Stimulated activated CD8-positive, alpha-beta memory T cell treated with anti-CD3 and anti-CD28 coated beads, Interleukin-7, amount 100 ng/mL, for 1 hour (primary cell): ENCODE measurements around the gene CA12.

Source experiments
- DNase-seq, 2 donors: peaks; one replicate each; pipeline ENCODE4 v3.0.0-alpha.2; 2020; ENCODE audit warnings: low read depth in 2 of 2

Gene CA12

DNA sequence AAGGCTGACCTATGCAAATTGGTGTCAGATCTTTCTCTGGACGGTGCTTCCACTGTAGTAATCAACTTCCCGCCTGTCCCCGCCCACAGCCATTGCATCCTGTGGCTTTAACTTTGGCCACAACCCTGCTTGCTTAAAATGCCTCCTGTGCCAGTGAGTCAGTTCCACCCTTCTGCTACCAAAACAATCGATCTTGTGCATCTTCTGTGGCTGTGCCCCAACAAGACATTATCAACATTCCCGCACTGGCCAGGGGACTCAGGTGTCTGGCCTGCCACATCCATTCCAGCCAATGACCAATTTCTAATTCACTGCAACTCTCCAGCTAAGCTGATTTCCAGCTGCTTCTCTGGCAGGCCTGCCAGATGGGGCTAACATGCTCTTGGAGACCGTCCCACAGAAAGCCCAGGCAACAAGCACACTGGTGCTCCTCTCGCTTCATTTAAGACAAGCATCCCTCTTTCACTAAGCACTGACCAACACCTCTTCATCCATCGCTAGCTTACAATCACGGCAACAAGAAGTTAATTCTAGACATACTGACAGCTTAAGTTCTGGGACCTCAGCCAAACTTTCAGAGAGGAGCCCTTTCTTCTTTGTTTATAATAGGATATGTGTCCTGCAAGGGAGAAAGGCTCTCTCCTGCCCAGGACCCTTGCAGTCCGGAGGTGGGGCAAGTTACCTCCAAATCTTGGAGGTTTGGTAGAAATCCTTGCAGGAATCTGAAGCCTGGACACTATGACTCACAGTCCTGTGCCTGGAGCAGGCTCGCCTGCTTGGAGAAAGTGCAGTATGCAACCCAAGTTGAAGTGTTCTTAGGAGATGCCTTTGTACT is 6.7 kb downstream of the CA12 start:
- DNase-seq = no peak

DNA sequence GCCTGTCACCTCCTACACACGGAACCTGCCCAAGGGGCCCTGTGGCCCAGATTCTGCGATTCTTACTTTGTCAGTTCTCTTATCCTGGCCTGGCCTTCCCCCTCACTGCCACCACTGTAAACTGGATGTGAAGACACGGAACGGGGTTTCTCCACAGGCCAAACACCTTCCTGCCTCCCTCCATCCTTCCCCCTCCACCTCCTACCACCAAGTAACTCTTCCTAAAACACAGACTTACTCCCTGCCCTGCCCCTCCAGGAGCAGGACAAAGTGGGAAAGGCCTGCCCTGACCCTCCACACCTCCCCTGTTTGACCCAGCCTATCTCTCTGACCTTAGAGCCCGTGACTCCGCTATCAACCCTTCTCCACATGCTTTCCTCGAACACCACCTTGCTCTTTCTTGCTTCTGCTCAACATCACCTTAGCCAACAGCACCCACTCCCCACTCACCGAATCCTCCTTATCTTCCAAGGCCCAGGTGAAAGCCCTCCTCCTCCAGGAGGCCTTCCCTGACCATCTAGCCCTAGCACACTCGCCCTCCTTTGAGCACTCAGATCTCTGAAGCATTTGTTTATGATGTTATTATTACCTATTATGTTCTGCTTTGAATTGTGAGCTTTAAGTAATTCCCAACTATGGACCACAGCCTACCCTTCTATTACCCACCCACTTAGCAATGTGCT is 7.6 kb downstream of the CA12 start:
- no peak for DNase-seq

DNA sequence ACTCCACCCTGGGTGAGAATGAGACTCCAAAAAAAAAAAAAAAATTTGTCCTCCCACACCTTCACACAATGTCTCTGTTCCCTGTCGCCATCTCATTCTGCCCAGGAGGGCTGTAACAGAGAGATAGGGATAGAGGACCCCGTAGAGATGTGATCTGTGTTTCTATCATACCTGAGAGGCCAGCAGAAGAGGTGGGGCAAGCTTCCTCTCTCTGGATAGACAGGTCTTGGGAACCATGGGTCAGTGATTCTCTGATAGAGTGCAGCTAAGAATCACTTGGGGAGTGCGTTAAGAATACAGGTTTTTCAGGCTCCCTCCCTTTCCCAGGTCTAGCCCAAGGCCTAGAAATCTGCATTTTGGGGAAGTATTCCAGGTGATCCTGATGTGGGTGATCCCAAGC is 8.3 kb downstream of the CA12 start:
- DNase-seq = no peak

DNA sequence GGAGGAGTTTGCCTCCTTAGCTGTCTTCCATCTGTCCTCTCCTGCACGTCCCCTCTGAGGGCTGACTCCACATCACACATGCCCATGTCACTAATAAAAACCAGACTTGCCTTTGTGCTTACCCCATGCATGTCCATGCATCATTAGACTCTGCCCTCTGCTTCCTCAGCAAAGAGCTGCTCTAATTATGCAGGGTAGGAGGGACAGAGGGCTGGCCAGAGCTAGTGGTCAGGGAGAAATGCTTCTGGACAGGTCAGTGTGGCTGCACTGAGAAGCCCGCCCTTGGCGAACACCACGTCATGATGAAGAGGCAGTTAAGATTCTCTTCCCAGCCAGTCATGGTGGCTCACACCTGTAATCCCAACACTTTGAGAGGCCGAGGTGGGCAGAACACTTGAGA is 8.9 kb downstream of the CA12 start:
- DNase-seq = no peak

DNA sequence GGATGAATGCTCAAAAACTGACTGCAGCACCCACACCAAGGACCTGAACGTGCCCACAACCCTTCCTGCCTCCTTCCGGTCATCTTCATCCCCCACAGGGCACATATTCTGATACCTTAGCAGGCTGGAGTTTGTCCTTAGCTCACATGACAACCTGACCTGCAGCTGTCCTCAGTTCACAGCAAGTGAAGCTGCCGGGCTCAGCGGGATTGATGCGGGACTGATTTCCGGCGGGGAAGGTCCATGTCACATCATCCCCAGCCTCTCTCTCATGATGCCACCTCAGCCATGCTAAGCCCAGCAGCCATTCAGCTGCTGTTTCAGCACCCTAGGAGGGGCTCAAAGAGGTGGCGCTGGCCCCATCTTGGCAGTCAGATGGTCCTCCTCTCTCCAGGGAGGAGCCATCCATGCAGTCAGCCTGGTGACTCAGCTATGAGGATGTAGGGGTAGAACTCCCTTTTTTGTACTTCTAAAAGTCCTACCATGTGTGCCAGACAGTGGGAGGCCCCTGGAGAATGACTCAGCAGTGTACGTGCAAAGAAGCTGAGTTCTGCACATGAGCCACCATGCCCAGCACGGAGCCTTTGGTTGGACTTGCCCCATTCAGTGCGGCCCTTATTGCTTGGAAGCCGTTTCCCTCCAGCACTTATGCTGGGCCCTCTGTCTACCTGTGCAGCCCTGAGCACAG is 9.5 kb downstream of the CA12 start:
- DNase-seq = no peak

DNA sequence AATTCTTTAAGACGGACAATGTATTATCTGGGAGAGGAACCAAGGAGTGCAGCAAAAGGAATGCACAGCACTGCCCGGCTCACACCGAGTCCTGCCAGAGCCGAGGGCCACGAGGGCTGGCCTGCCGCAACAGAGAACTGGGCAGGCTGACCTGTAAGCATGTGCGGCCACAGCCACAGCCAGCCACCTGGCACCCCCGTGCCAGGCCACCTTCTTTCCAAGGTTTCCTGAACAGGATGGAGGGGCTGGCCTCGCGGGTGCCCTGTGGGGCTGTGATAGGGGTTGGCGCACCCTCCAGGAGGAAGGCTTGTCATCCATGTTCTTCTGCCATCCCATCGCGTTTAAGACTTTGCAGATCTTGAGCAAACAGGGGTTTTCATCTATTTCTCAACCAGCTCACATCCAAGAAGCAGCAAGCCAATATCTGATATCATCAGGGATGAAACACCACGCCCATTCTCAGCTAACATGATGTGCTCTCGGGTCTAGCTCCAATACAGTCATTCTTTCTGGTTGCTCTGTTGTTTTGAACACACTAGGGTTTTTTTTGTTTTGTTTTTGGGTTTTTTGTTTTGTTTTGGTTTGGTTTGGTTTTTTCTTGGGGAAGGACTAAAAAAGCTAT is 10.2 kb downstream of the CA12 start:
- DNase-seq = no peak

DNA sequence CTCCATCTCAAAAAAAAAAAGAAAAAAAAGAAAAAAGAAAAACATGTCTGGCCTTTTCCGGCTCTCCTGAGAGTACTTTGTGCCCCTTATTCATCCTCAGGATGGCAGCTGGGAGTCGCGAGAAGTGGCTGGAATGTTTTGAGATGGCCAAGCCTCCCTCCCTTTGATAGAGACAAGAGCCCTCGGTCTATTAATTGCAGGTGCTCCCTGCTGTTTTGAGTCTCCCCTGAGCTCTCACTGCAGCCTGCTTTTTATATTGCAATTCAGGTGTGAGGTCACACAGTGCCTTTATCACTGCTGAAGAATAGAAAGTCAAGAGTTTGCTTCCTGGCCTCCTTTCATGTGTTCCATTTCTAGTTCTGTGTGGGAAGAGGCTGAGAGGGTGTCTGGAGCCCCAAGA is 10.9 kb downstream of the CA12 start:
- DNase-seq = no peak

DNA sequence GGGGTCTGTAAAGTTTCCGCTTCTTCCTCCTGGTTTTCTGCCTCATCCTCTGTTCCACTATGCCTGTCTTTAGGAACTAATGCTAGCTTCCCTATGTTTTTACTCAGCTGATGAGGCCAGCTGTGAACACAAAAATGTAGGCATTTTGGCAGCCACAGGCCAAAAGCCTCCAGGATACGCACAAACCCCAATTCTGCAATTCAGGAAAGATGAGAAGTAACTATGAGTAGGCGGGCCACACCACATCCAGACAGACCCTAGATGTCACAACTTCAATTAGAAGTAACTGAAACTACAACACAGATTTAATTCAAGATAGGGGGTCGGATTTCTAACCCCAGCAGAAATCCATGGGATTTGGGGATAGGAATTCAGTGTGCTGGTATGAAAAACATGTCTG is 11.9 kb downstream of the CA12 start:
- no peak for DNase-seq

DNA sequence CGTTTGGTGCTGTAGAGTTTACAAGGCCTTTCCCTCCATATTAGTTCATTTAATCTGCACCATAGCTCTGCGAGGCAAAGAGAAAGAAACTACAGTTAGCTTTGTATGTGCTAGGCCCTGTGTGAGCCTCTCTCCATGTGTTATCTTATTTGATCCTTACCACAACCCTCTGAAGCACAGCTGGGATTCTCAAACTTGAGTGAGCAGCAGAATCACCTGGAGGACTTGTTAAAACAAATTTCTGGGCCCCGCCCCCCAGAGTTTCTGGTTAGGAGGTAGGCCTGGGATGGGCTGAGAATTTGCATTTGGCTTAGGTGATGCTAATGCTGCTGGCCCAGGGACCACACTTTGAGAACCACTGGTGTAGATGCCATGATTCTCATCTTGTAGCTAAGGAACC is 12.3 kb downstream of the CA12 start:
- DNase-seq = no peak

DNA sequence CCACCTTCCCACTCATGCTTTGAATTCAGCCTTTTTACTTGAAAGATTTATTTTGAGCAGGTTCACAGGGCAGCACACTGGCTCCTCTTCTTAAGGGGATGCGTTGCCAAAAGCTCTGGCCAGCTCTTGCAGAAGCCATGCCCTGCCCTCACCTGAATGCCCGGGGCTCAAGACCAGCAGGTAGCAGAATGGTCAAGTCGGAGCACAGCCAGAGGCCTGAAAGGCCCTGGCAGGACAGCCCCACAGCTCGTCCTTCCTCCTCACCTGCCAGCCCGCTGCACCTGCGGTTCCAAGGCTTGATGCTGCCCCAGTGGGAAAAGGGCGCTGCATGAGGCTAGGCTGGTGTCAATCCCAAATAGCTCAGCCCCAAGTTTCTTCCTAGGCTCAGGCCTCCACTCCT is 13.1 kb downstream of the CA12 start:
- no peak for DNase-seq

DNA sequence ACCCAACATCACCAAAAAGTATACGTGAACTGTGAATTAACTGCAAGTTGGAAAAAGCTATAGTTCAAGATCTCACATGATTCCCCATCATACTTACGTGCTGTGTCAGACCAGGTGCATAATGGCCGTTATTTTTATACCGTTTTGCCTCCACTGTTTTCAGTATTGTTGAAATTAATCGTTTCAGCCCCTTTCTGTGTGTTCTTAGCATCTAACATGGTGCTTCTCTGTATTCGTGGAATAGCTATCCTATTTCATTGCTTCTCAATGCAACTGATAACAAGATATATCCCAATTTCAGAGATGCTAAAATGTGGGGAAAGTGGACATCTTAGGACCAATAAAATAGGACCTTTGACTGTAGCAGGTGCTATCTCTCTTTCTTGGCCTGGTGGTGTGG is 13.7 kb downstream of the CA12 start:
- no peak for DNase-seq

DNA sequence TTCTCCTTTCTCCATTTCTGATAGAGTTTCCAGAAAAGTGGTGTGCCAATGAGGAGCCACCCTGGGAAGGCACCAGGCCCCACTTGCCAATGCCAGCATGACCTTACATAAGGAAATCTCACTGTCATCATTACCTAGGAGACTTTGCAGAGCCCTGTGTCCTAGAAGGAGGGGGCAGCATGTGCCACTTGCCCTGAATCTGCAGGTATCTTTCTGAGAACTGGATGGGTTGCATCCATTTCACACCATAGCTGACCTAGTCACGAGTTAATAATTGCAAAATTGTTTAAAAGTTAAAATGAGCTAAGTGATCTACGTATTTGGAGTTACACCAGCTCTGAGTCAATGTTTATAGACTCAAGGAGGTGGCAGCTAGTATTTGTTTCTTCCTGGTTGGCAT is 14.3 kb downstream of the CA12 start:
- no peak for DNase-seq

DNA sequence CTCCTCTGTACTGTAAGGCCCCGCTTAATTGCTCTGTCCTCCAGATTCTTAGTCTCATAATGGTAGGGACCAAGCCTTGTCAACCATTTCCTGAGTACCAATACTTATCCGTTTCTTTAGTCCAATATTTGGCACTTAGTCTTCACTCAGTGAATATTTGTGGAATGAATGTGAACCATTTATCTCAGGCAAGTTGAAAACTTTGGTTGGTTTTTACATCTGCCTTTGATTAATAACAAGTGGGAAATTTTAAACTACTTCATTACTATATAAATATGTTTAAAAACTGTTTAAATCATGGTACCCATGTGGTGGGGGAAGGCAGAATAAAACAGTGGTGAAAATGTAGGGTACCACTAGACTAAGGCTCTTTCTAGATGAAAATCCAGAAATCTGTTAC is 15.2 kb downstream of the CA12 start:
- DNase-seq = no peak

DNA sequence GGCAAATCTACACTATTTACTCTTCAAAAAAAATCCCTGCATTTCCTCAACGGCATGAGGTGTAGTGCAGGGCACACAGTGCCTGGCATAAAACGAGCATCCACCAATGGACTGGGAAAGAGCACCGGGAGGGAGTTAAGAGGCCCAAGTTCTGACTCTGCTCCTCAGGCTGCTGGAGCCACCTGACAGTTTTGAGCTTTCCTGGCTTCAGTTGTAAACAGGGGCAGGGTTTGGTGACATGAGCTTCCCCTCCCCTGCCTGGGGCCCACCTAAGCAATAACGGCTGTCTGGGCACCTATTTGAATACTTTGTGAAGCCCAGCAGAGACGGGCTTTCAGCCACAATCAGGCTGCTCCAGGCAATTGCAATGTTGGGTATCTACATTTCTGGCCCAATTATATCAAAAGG is 16.4 kb downstream of the CA12 start:
- no peak for DNase-seq

DNA sequence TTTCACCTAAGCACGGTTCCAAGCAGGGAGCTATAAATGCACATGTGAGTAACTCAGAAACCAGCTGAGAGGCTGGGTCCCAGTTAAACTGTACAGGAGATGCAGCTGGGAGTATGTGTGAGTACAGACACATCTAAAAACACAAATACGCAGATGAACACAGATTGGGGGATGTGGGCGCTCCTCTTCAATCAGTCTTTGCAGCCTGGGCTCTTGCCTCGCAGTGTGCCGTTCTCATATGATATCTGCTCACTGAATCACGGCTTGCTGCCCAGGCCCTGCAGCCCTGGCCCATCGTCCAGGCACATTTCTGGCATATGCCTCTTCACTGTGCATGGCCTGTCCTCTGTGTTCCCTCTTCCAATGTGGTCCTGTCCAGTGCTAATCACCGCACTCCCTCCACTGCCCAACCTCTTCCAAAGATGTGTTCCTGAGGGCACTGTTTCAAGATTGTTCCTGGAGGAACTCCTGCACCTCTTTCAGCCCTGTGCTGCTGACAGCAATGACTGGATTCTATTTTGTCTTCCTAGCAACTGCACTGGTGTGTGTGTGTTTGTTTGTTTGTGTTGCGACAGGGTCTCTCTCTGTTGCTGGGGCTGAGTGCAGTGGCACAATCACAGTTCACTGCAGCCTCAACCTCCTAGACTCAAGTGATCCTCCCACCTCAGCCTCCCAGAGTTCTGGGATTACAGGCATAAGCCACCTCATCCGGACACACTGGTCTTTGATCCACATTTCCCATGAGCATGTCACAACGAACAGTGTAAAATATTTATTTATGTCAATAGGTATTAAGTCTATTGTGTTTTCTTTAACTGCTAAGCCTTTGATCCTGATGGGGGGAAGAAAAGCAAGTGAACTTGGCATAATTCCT is 17.0 kb downstream of the CA12 start:
- DNase-seq = no peak

DNA sequence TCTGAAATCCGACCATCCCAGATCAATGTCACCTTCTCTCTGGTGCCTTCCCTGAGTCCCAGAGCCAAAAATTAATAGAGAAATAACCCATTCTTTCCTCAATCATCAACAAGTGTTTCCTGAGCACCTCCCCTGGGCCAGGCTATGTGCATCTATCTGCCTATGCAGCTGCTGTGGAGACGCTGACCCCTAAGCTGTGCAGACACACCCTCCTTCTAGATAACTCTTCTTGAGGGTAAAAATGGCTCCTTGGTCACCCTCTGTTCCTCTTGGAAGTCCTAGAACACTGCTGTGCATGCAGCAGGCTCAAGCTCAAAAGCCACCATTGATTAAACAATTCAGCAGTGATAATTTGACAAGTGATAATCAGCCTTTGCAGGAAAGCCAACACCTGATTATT is 18.4 kb downstream of the CA12 start:
- DNase-seq = no peak

DNA sequence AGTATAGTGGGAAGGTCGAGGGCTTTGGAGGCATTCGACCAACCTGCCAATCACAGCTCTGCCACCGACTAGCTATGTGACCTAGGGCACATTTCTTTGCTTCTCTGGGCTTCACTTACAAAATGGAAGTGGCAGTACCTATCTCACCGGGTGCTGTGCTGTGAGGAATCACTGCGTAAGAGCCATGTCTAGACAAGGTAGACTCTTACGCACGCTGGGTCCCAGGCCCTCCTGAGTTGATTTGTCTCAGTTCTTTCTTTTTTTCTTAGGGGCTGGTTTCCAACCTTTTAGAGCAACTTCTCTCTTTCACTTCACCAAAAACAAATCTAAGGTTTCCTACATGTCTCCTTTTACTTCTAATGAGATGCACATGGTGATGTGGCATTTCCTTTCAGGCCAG is 18.8 kb downstream of the CA12 start:
- DNase-seq = no peak

DNA sequence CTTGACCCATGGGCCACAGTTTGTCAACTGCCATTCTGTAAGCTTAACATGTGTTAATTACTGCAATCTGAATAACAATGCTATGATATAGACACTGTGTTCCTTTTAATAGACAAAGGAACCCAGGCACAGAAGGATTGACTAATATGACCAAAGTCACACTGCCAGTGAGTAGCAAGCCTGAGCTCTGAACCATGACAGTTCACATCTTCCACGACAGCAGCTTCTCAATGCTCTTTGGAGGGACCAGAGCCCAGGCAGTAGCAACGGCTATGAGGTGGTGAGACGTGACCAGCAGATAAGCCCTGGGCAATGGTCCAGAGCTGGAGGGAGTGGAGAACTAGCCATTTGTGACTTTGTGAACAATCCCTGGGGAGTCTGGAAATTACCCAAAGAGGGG is 19.4 kb downstream of the CA12 start:
- no peak for DNase-seq

DNA sequence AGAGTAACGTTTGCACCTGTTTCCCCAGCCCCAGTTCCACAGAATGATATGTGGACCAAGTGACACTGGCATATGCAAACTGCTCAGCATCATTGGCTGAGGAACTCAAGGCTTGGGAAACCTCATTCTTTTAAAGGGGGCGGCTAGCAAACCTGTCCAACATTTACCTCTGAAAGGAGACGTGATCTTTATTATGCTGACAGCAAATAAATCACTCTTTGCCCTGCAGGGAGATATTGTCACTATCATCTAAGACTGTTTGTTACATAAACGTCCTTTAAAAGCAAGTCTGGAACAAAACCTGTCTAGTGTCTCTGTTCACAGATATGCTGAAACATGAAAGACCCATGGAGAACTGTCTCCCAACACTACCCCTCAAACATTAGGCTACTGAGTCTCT is 21.5 kb downstream of the CA12 start:
- no peak for DNase-seq

DNA sequence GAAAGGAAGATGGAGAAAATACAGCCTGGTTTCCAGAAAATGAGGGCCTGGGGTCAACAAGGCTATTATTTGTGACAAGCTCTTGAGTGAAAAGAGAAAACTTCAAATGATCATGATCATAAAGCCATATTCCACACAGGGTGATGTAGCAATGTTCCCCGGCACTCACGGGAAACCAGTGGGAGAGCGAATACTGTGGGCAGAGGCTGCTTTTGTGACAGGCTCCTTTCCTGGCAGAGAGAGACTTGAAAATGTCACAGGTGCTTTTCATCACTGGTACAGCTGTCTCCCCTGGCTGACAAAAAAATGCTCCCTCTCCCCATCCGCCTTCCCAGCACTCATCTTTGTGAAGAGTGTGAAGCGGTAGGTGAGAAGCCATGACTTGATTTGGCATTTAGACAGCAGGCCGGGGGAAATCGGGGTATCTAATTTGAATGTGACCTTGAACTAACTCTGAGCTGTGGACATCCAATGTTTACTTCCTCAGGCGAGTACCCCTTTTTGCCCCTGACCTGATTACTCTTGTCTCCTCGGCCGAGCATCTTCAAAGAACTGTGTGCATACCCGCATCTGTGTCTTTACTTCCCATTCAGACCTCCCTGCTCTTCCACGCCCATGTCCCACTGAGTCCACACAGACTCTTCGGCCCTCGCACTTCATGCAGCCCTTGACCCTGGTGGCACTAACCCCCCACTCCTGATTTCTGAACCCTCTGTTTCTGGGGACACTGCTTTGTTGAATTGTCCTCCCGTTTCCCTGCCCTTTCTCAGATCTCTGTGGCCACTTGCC is 23.2 kb downstream of the CA12 start:
- DNase-seq = no peak

DNA sequence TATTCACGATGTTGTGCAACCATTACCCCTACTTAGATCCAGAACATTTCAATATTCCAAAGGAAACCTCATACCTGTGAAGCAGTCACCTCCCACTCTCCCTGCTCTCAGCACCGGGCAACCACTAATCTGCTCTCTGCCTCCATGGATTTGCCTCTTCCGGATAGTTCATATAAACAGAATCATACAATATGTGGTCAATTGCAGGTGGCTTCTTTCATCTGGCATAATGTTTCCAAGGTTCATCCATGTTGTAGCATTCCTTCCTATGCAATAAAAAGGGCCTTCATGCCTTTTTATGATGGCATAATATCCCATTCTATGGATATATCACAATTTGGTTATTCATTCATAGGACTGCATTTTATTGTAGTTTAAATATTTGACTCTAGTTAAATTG is 23.9 kb downstream of the CA12 start:
- DNase-seq = no peak
